ENCODE measurements around the gene NIPAL1. TPM values are rescaled to one million over a fixed set of nuclear protein-coding genes. Genes with fewer than 3 reads are reported as not detected.

NIPAL1 gene
- total RNA-seq, 1 donor from 2014 or later, result 6.6 TPM

GRCh38 chr4:48027653-48028052, 11.1 kb downstream of the NIPAL1 start:
- no peak overlapping the region for H3K4me3 ChIP-seq (ENCODE audit: low read depth, low read length)
- FAIRE-seq, result no peak
- H3K36me3 ChIP-seq (ENCODE audit: control insufficient read depth, insufficient read depth, low read length), result peaks cover 6% of the 10 kb centered on the region
- TF ChIP-seq CTCF (IDR thresholded peaks at IDR 0.05; ENCODE audit: insufficient read depth, low read length, severe bottlenecking), result no peak
- DNase-seq (ENCODE audit: low read depth), result no peak
- H3K27me3 ChIP-seq (ENCODE audit: control insufficient read depth, insufficient read depth, low read length), result no peaks in the 10 kb centered on the region

GRCh38 chr4:48028696-48029095, 12.1 kb downstream of the NIPAL1 start:
- peaks cover 9% of the 10 kb centered on the region for H3K36me3 ChIP-seq (ENCODE audit: control insufficient read depth, insufficient read depth, low read length)
- FAIRE-seq (no peak), DNase-seq (ENCODE audit: low read depth) (no peak)

GRCh38 chr4:48030470-48030869, 13.9 kb downstream of the NIPAL1 start:
- H3K36me3 ChIP-seq (ENCODE audit: control insufficient read depth, insufficient read depth, low read length), result peaks cover 9% of the 10 kb centered on the region
- DNase-seq (ENCODE audit: low read depth) (no peak), FAIRE-seq (no peak)
- H3K27me3 ChIP-seq (ENCODE audit: control insufficient read depth, insufficient read depth, low read length), result no peaks in the 10 kb centered on the region
- no peak overlapping the region for H3K4me3 ChIP-seq (ENCODE audit: low read depth, low read length)
- no peak for TF ChIP-seq CTCF (IDR thresholded peaks at IDR 0.05; ENCODE audit: insufficient read depth, low read length, severe bottlenecking)

More at GRCh38 chr4:48028696-48029095, 12.1 kb downstream of the NIPAL1 start:
- Histone ChIP-seq H3K27me3 (ENCODE audit: control insufficient read depth, insufficient read depth, low read length) (no peaks in the 10 kb centered on the region), H3K4me3 (ENCODE audit: low read depth, low read length) (no peak overlapping the region)
- no peak for TF ChIP-seq CTCF (IDR thresholded peaks at IDR 0.05; ENCODE audit: insufficient read depth, low read length, severe bottlenecking)

GRCh38 chr4:48031802-48032525, 15.4 kb downstream of the NIPAL1 start:
- FAIRE-seq (no peak), DNase-seq (ENCODE audit: low read depth) (no peak)
- no peak for TF ChIP-seq CTCF (IDR thresholded peaks at IDR 0.05; ENCODE audit: insufficient read depth, low read length, severe bottlenecking)
- no peaks in the 10 kb centered on the region for H3K27me3 ChIP-seq (ENCODE audit: control insufficient read depth, insufficient read depth, low read length)
- no peak overlapping the region for H3K4me3 ChIP-seq (ENCODE audit: low read depth, low read length)
- H3K36me3 ChIP-seq (ENCODE audit: control insufficient read depth, insufficient read depth, low read length), result peaks cover 4% of the 10 kb centered on the region

- H3K27me3 ChIP-seq (ENCODE audit: control insufficient read depth, insufficient read depth, low read length), result no peaks in the 10 kb centered on the region
- H3K4me3 ChIP-seq (ENCODE audit: low read depth, low read length), result no peak overlapping the region
- no peak for TF ChIP-seq CTCF (IDR thresholded peaks at IDR 0.05; ENCODE audit: insufficient read depth, low read length, severe bottlenecking)
- DNase-seq (ENCODE audit: low read depth), result no peak
- peaks cover 4% of the 10 kb centered on the region for H3K36me3 ChIP-seq (ENCODE audit: control insufficient read depth, insufficient read depth, low read length)
- FAIRE-seq, result no peak
Measured at GRCh38 chr4:48032721-48033120, 16.1 kb downstream of the NIPAL1 start.

- no peak for TF ChIP-seq CTCF (IDR thresholded peaks at IDR 0.05; ENCODE audit: insufficient read depth, low read length, severe bottlenecking)
- DNase-seq (ENCODE audit: low read depth), result no peak
- H3K36me3 ChIP-seq (ENCODE audit: control insufficient read depth, insufficient read depth, low read length), result peaks cover 4% of the 10 kb centered on the region
- no peak overlapping the region for H3K4me3 ChIP-seq (ENCODE audit: low read depth, low read length)
- no peaks in the 10 kb centered on the region for H3K27me3 ChIP-seq (ENCODE audit: control insufficient read depth, insufficient read depth, low read length)
- FAIRE-seq, result no peak
Measured at GRCh38 chr4:48033412-48033811, 16.8 kb downstream of the NIPAL1 start.
